ENCODE results near the gene NFKB2.

NFKB2 gene

GRCh38 chr10:102395400-102396316, at the start of gene NFKB2:
Gene NFKB2, plus strand, starts transcription at chr10:102395705. Its CDS starts 255 bp downstream, at chr10:102395960.
- DNase-seq, result peak; percentile 92

DNA sequence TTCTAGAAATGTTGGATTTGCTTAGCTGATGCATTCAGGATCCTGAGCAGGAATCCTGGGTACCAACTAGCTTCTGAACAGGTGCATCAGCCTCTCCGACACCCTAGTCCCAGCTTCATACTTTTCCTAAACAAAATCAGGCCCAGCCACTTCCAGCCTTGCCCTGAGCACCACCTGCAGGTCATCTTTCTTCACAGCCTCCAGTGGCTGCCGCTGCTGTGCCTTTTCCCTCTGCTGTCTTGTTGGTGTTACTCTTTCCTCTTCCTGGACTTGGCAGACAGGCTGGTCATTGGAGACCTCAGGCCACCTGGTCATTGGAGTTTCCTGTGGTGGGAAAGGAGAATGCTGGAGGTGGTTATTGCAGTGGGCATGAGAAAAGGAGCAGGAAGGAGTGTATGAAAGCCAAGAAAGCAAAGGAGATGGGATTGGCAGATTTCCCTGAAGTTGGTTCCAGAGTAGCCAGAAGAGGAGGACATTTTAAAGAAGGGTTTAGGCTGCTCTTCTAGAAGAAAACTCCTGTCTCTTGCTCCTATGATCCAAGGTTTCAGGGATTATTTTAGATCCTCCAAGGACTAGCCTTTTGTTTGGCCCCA, 48.2 kb upstream of the NFKB2 start:
- no peak for DNase-seq

DNA sequence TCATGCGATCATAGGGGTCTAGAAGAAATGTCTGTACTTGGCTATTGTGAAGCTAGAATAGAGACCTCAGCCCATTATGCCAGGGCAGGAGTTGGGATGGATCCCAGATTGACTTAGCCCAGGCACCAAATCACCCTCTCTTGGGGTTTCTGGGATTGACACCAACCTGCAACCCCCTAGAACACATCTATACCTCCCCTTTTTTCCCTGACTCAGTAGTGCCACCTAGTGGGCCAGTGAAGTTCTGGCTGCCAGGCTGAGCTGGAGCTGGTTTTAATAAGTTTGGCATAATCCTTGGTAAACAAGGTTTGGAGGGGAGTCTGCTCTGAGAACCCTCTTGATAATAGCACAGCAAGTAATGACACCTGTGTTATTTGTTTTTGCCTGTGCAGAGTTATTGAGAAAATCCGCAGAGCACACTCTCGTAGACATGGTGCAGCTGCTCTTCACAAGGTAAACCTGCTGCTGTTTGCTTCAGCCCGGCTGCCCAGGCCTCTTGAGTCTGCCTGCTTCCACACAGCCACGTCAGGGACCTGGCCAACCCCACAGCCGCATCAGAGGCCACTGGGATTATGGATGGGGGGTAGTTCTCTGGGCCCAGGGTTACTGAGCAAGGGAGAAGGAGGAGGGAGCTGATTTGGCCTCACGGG, 43.3 kb upstream of the NFKB2 start:
- DNase-seq, result peak; percentile 73

DNA sequence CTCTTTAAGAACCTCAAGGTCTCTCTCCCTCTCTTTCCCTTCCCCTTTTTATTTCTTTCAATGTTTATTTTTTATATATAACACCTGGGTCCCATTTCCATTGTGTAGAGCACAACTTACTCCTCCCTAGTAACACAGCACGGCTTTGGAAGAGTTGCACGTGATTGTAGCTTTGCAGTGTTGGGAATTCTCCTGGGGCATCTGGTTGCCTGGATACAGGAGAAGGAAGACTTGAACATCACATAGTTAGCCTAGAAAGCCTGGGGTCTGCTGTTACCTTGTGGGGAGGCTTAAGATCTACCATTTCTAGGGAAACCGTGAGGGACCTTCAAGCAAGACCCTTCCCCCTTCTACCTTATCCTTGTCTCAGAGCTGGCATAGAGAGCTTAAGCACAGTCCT, 41.1 kb upstream of the NFKB2 start:
- no peak for DNase-seq

GRCh38 chr10:102358712-102359382, 36.7 kb upstream of the NFKB2 start:
- DNase-seq, result peak; percentile 50

GRCh38 chr10:102367441-102367840, 28.1 kb upstream of the NFKB2 start:
- DNase-seq, result no peak

DNA sequence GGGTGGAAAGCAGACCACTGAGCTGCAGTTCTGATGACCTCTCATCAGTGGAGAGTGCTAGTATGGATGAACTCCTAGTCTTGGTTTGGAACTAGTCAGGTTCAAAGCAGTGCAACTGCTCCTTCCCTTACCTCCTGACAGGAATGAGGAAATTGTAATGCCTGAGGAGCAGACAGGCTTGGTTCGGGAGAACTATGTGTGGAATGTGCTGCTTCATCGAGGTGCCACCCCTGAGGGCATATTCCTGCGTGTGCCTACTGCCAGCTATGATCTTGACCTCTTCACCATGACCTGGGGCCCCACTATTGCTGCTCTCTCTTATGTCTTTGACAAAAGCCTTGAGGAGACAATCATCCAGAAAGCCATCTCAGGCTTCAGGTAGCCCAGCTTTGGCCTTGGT, 27.4 kb upstream of the NFKB2 start:
- no peak for DNase-seq

GRCh38 chr10:102371295-102371694, 24.2 kb upstream of the NFKB2 start:
- DNase-seq, result no peak

DNA sequence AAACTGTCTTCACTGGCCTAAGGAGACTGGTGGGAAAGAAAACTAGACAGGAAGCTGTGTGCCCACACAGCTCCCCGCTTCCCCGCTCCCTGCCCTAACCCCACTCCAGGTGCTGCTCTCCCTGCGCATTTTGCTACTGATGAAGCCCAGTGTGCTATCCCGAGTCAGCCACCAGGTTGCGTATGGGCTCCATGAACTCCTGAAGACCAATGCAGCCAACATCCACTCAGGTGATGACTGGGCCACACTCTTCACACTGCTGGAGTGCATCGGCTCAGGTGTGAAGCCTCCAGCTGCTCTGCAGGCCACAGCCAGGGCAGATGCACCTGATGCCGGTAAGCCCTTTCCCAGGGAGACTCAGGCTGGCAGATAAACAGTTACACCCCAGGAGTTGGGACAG, 20.3 kb upstream of the NFKB2 start:
- no peak for DNase-seq

GRCh38 chr10:102375867-102376266, 19.6 kb upstream of the NFKB2 start:
- DNase-seq, result no peak

DNA sequence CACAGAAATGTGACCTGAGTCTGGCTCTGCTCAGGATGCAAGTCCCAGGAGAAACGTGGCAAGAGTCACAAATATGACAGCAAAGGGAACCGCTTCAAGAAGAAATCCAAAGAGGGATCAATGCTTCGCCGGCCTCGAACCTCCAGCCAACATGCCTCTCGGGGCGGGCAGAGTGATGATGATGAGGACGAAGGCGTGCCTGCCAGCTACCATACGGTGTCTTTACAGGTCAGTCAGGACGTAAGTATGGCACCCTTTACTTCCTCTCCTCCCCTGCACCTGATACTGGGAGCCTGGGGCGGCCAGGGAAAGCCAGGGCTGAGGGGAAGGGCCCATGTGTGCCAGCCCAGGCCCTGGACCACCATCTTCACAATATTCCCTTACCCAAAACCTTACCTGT, 18.6 kb upstream of the NFKB2 start:
- DNase-seq, result no peak

- no peak for DNase-seq
Measured at GRCh38 chr10:102379383-102379782, 16.1 kb upstream of the NFKB2 start.

GRCh38 chr10:102381983-102382382, 13.5 kb upstream of the NFKB2 start:
- no peak for DNase-seq

DNA sequence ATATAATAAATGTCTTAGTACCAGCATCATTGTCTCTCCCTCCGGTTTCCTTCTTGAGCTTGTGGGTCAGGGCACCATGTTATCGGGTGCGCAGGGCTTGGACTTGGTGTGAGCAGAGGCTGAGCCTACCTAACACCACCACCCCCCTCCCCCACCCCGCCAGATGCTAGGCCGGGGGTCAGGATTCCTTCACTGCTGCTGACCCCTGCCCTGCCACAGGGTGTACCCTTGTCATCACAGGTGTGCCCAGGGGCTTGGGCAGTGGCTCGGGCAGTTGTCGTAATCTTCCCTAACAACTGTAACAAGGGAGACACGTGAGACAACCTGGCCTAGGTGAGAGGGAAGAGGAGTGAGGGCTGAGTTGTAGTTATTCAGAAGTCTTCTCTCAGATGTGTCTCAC, 12.6 kb upstream of the NFKB2 start:
- no peak for DNase-seq

DNA sequence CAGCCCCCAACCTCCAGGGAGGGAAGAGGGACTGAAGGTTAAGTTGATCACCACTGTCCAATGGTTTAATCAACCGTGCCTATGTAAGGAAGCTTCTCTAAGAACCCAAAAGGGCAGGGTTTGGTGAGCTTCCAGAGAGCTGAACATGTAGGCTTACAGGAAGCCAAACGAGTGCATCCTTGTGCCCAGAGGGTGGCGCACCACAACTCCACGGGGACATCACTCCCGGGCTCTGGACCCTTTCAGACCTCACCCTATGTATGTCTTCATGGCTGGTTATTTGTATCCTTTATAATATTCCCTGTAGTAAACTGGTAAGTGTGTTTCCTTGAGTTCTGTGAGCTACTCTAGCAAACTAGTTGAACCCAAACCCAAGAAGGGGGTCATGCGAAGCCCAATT, 11.5 kb upstream of the NFKB2 start:
- DNase-seq, result no peak

DNA sequence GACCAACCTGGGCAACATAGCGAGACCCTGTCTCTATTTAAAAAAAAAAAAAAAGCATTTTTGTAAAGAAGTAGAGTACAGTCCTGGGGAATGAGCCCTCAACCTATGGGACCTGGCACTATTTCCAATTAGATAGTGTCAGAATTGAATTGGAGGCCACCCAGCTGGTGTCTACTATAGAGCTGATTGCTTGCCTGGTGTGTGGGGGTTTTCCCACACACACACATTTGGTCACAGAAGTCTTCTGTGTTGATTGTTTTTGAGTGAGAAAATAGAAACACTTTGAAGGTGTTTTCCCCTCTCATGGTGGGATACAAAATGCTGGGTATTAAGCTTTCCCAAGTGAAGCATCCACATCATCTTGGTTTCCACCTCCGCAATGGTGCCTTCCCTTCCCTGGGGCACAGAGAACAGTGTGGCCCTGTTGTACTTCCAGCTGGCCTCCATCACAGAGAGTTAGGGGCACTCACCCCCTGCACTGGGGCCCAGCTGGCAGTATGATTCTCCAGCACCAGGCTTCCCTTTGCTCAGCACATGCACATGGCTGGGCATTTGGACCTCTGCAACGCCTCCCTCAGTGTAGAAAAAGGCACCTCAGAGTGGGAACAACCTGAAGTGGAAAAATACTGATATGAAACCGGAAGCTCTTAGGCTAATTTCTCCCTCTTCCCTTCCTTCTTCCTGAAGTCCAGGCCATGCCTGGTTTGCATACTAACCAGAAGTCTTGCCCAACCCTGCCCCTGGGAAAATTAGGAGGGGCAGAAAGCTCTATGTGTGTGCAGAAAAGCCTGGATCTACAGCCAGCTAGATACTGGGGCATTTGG, 10.7 kb upstream of the NFKB2 start:
- no peak for DNase-seq

- no peak for DNase-seq
Measured at GRCh38 chr10:102389894-102390293, 5.6 kb upstream of the NFKB2 start.

DNA sequence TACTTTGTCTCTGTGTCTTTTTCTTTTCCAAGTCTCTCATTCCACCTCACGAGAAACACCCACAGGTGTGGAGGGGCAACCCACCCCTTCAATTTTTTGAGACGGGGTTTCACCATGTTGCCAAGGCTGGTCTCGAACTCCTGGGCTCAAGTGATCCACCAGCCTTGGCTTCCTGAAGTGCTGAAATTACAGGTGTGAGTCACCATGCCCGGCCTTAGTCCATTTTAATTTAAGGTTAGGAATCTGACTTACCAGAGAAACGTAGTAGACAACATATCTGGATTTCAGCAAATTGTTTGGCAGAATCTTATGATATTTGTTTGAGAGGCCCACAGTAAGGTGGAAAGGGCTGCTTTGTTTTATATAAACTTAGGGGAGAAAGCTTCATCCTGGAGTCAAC, 3.2 kb upstream of the NFKB2 start:
- no peak for DNase-seq

- DNase-seq, result no peak
Measured at GRCh38 chr10:102393411-102394078, 2.0 kb upstream of the NFKB2 start.

DNA sequence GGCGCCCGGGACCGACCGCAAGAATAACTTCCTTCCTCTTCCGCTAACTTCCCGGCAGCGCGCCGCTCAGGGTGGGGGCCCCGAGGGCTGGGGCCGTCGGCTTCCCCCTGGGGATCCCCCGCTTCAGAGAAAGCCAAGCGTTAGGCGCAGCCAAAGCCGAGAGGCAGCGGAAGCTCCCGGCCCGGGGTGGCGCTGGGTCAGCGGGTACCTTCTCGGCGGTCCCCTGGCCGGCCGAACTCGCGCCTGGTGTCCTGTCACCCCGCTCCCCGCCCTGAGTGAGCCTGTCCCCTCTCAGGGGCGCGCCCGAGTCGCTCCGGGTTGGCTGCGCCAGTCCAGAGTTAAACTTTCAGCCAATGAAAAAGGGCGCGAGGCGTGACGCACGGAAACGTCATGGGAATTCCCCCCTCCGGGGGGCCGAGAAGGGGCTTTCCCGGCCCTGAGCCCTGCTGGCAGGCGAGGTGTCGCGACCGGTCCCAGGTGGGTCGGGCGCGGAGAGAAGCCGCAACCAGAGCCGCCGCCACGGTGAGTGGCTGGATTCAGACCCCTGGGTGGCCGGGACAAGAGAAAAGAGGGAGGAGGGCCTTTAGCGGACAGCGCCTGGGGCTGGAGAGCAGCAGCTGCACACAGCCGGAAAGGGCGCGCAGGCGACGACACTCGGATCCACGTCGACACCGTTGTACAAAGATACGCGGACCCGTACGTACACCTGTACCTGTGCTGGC, 1.3 kb upstream of the NFKB2 start:
- peak; percentile 98 for DNase-seq

GRCh38 chr10:102394801-102395399, 605 bp upstream of the NFKB2 start:
- DNase-seq, result peak; percentile 58

Data from activated CD4-positive, alpha-beta T cell treated with anti-CD3 and anti-CD28 coated beads, Interleukin-2, amount 50 U/mL, for 16 hours (primary cell).